Natural killer cell (primary cell): Measurements from ENCODE around the gene PTPRK. TPM values are rescaled to one million over a fixed set of nuclear protein-coding genes. Genes with fewer than 3 reads are reported as not detected.
"Not testable (repeated sequence)": the region's sequence is repeated elsewhere in the genome, so short reads cannot be mapped to it uniquely, and the experiment has no call there.

Source experiments
- ATAC-seq, 3 donors: fragments of 150-1000 bp in 2 of 3; fragments of 200-7000 bp in 1 of 3; cut with Tn5 transposase; 1 replicate in 1 of 3; 2 replicates in 2 of 3; pipeline ENCODE4 v1.10.0; 2021; ENCODE audit warnings: mild to moderate bottlenecking in 2 of 3, moderate library complexity in 2 of 3
- DNase-seq, 2 donors: peaks; one replicate each; pipeline versions ENCODE4 v3.0.0 to v3.0.0-alpha.2; 2013 to 2021; ENCODE audit warnings: mixed read lengths in 1 of 2
- H3K27ac ChIP-seq: one replicate; pipeline ENCODE4 v1.5.1; 2013; ENCODE audit warnings: mild to moderate bottlenecking, low read length
- H3K27me3 ChIP-seq: one replicate; pipeline ENCODE4 v1.6.1; 2013; ENCODE audit warnings: low read length; ENCODE audit not compliant: control insufficient read depth, insufficient read depth
- H3K36me3 ChIP-seq: one replicate; pipeline ENCODE4 v1.6.1; 2013; ENCODE audit warnings: low read length; ENCODE audit not compliant: control insufficient read depth, insufficient read depth
- H3K4me1 ChIP-seq: one replicate; pipeline ENCODE4 v1.6.1; 2013; ENCODE audit warnings: low read length; ENCODE audit not compliant: control insufficient read depth, insufficient read depth
- H3K4me3 ChIP-seq: one replicate; pipeline ENCODE4 v1.5.1; 2013; ENCODE audit warnings: low read length
- H3K9me3 ChIP-seq: one replicate; pipeline ENCODE4 v1.6.1; 2013; ENCODE audit warnings: low read length; ENCODE audit not compliant: control insufficient read depth, insufficient read depth
- H3K27ac Mint-ChIP-seq, 2 donors: one replicate each; pipeline ENCODE4 v1.8.0; 2022; ENCODE audit warnings: mild to moderate bottlenecking in 2 of 2, mixed read lengths in 2 of 2, moderate library complexity in 1 of 2
- H3K27me3 Mint-ChIP-seq, 2 donors: one replicate each; pipeline ENCODE4 v1.8.0; 2022; ENCODE audit warnings: low read depth in 2 of 2, mixed read lengths in 2 of 2
- H3K36me3 Mint-ChIP-seq: one replicate; pipeline ENCODE4 v1.8.0; 2022; ENCODE audit warnings: mixed read lengths
- H3K4me1 Mint-ChIP-seq, 2 donors: one replicate each; pipeline ENCODE4 v1.8.0; 2022; ENCODE audit warnings: mixed read lengths in 2 of 2
- H3K4me3 Mint-ChIP-seq: one replicate; pipeline ENCODE4 v1.8.0; 2022; ENCODE audit warnings: mild to moderate bottlenecking, moderate library complexity, mixed read lengths
- H3K9me3 Mint-ChIP-seq, 2 donors: one replicate each; pipeline ENCODE4 v1.8.0; 2022; ENCODE audit warnings: mixed read lengths in 2 of 2
- WGBS: methylation state at CpG from one replicate; pipeline ENCODE4 v1.1.7; 2013; ENCODE audit warnings: missing lambda C conversion rate; ENCODE audit not compliant: insufficient coverage; 5-methylcytosine and 5-hydroxymethylcytosine counted together
- intact Hi-C: fragments of 100-400 bp; cut with micrococcal nuclease; formaldehyde crosslinking; loops from one replicate; pipeline ENCODE4 v1.14.2; 2022
- total RNA-seq, 4 donors: library from RNA; stranded (reverse); fragments of 120-200 nt in 1 of 4; gene quantifications; one replicate each; pipeline versions ENCODE4 v1.2.3 to v1.2.4, GENCODE V29; 2013 to 2022
- TF ChIP-seq, protein P1 (sequence below): fragments of 200-600 bp; IDR thresholded peaks from one replicate; pipeline ENCODE4 v1.8.0; 2022; ENCODE audit warnings: antibody characterized with exemption

PTPRK gene
- total RNA-seq, 3 donors from 2014 or later (not counting 1 experiment from before 2014, with no cell fraction given): 0.14 to 1.2 (median 0.95) TPM

- H3K27ac Mint-ChIP-seq: no peak overlapping the region
- H3K4me1 Mint-ChIP-seq: peaks cover 0 to 4% of the 10 kb centered on the region in 2 donors
- H3K4me3 Mint-ChIP-seq: no peak overlapping the region
- H3K27me3 Mint-ChIP-seq: peaks cover 0 to 2% of the 10 kb centered on the region in 2 donors
- no peak overlapping the region for H3K4me3 ChIP-seq
- no peaks in the 10 kb centered on the region for H3K9me3 ChIP-seq
- no peaks in the 10 kb centered on the region for H3K27me3 ChIP-seq
- no peak overlapping the region for H3K27ac ChIP-seq
- no peaks in the 10 kb centered on the region for H3K36me3 ChIP-seq
- ATAC-seq: no peak
- WGBS: 91% methylated on average over 3 of the region's 3 CpGs
- intact Hi-C loops: no loop called here
- H3K4me1 ChIP-seq: no peaks in the 10 kb centered on the region
- no peak for DNase-seq
- TF ChIP-seq, protein P1, sequence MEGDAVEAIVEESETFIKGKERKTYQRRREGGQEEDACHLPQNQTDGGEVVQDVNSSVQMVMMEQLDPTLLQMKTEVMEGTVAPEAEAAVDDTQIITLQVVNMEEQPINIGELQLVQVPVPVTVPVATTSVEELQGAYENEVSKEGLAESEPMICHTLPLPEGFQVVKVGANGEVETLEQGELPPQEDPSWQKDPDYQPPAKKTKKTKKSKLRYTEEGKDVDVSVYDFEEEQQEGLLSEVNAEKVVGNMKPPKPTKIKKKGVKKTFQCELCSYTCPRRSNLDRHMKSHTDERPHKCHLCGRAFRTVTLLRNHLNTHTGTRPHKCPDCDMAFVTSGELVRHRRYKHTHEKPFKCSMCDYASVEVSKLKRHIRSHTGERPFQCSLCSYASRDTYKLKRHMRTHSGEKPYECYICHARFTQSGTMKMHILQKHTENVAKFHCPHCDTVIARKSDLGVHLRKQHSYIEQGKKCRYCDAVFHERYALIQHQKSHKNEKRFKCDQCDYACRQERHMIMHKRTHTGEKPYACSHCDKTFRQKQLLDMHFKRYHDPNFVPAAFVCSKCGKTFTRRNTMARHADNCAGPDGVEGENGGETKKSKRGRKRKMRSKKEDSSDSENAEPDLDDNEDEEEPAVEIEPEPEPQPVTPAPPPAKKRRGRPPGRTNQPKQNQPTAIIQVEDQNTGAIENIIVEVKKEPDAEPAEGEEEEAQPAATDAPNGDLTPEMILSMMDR: no peak
- H3K9me3 Mint-ChIP-seq: no peaks in the 10 kb centered on the region
- no peaks in the 10 kb centered on the region for H3K36me3 Mint-ChIP-seq
Measured at GRCh38 chr6:128487746-128488145, 32.7 kb downstream of the PTPRK start.

DNA sequence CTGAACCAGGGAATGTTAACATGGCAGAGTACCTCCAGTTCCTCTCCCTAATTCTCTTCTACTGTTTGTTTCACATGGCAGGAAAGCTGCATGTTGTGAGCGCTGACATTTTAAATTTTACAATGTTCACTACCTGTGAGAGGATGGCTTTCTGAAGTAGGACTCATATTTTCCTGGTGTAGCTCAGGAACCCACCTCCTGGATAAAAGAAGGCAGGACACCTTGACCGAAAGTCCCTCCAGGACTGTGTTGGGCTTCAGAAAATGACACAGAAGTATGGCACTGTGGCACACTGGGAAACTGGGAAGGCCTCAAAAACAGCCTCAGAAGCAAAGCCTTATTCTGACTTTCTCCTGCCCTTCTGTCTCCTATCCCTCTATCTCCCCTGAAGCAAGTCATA, 33.3 kb downstream of the PTPRK start:
- no peak overlapping the region for H3K4me3 ChIP-seq
- H3K27me3 ChIP-seq: no peaks in the 10 kb centered on the region
- no peaks in the 10 kb centered on the region for H3K9me3 ChIP-seq
- no peaks in the 10 kb centered on the region for H3K36me3 ChIP-seq
- Mint-ChIP-seq H3K36me3 (no peaks in the 10 kb centered on the region), H3K27me3 (peaks cover 0 to 2% of the 10 kb centered on the region in 2 donors), H3K4me1 (peaks cover 0 to 4% of the 10 kb centered on the region in 2 donors), H3K4me3 (no peak overlapping the region), H3K27ac (no peak overlapping the region), H3K9me3 (no peaks in the 10 kb centered on the region)
- TF ChIP-seq, protein P1: no peak
- intact Hi-C loops: no loop called here
- no peak for DNase-seq
- ATAC-seq: no peak
- 90% methylated on average over 1 of the region's 2 CpGs for WGBS
- H3K4me1 ChIP-seq: no peaks in the 10 kb centered on the region
- no peak overlapping the region for H3K27ac ChIP-seq

GRCh38 chr6:128486580-128486979, 33.8 kb downstream of the PTPRK start:
- H3K27me3 Mint-ChIP-seq, H3K27me3 ChIP-seq, H3K4me3 Mint-ChIP-seq, H3K4me3 ChIP-seq, DNase-seq, intact Hi-C loops, H3K27ac ChIP-seq, H3K9me3 ChIP-seq, ATAC-seq, H3K4me1 ChIP-seq, H3K9me3 Mint-ChIP-seq, H3K4me1 Mint-ChIP-seq, H3K36me3 ChIP-seq, H3K27ac Mint-ChIP-seq, H3K36me3 Mint-ChIP-seq: not testable (repeated sequence)
- WGBS: 91% methylated on average over 1 of the region's 1 CpG

DNA sequence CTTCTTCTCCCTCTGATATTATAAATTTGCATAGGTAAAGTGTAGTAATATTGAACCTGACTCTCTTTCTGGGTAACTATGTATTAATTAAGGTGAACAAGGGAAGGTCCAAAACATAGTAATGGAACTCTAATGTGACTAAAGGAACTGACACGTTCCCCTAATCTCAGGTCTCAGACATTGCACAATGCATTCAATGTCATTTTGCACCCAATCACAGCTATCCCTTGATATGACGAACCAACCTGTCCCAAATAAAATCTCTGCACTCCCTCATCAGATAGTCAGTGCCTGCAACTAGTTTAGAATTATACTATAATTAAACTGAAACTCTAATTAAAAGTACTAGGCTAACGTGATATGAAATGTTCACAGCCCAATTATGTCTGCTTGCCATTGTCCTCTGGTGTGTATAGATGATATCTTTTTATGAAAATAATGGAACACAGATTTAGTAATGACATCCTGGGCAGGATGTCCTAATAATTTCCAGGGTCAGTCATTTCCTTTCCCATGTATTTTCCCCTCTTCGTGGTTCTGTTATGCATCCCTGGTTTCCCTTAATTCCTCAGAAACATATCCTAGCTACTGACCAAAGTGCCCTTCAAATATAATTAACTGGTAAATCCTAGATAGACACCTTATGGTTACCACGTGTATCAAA, 36.8 kb downstream of the PTPRK start:
- H3K36me3 Mint-ChIP-seq: no peaks in the 10 kb centered on the region
- Histone ChIP-seq H3K27me3 (no peaks in the 10 kb centered on the region), H3K9me3 (no peaks in the 10 kb centered on the region), H3K4me3 (no peak overlapping the region), H3K4me1 (no peaks in the 10 kb centered on the region), H3K27ac (no peak overlapping the region), H3K36me3 (no peaks in the 10 kb centered on the region)
- TF ChIP-seq, protein P1: no peak
- 86% methylated on average over 4 of the region's 5 CpGs for WGBS
- DNase-seq (no peak), ATAC-seq (no peak)
- H3K9me3 Mint-ChIP-seq: no peaks in the 10 kb centered on the region
- H3K4me3 Mint-ChIP-seq: no peak overlapping the region
- intact Hi-C loops: no loop called here
- peaks cover 0 to 2% of the 10 kb centered on the region in 2 donors for H3K27me3 Mint-ChIP-seq
- no peak overlapping the region for H3K27ac Mint-ChIP-seq
- no peaks in the 10 kb centered on the region for H3K4me1 Mint-ChIP-seq
